SK-N-SH treated with all-trans-retinoic acid at 6 μM for 48 hours (cell line): ENCODE results near the gene CLCN4.

Experiments used
- ATAC-seq: fragments of 200-7000 bp; cut with Tn5 transposase; 3 replicates; pipeline ENCODE4 v1.9.1; 2020; ENCODE audit warnings: mild to moderate bottlenecking, moderate library complexity
- ARNTL ChIP-seq: fragments of 450-650 bp; formaldehyde crosslinking; IDR thresholded peaks from 2 replicates; pipeline ENCODE4 v1.5.0; 2020; ENCODE audit warnings: low read depth, mild to moderate bottlenecking, moderate library complexity, borderline replicate concordance
- BACH2 ChIP-seq: fragments of 250-450 bp; sonication (Bioruptor Pico); IDR thresholded peaks from 2 replicates; pipeline ENCODE4 v1.9.0; 2021; ENCODE audit warnings: mild to moderate bottlenecking, borderline replicate concordance
- CREB5 ChIP-seq: fragments of 250-450 bp; sonication (Bioruptor Pico); IDR thresholded peaks from 2 replicates; pipeline ENCODE4 v1.5.1; 2020; ENCODE audit warnings: low read depth, mild to moderate bottlenecking, moderate library complexity
- CSDC2 ChIP-seq: fragments of 250-450 bp; sonication (Bioruptor Pico); IDR thresholded peaks from 2 replicates; pipeline ENCODE4 v1.5.0; 2020; ENCODE audit warnings: mild to moderate bottlenecking, moderate library complexity
- CSRNP3 ChIP-seq: fragments of 250-450 bp; sonication (Bioruptor Pico); IDR thresholded peaks from 2 replicates; pipeline ENCODE4 v1.5.1; 2021; ENCODE audit warnings: mild to moderate bottlenecking, moderate library complexity
- ESRRG ChIP-seq: fragments of 250-450 bp; sonication (Bioruptor Pico); IDR thresholded peaks from 2 replicates; pipeline ENCODE4 v1.6.1; 2021; ENCODE audit warnings: mild to moderate bottlenecking
- GLIS3 ChIP-seq: fragments of 250-450 bp; sonication (Bioruptor Pico); IDR thresholded peaks from 2 replicates; pipeline ENCODE4 v1.5.0; 2020; ENCODE audit warnings: mild to moderate bottlenecking, moderate library complexity
- ISL1 ChIP-seq: fragments of 250-450 bp; sonication (Bioruptor Pico); IDR thresholded peaks from 2 replicates; pipeline ENCODE4 v2.1.2; 2022; ENCODE audit warnings: mild to moderate bottlenecking, moderate library complexity
- OSR1 ChIP-seq: fragments of 250-450 bp; sonication (Bioruptor Pico); IDR thresholded peaks from 2 replicates; pipeline ENCODE4 v1.8.0; 2022; ENCODE audit warnings: moderate library complexity, mild to moderate bottlenecking, inconsistent platforms
- PATZ1 ChIP-seq: fragments of 250-450 bp; sonication (Bioruptor Pico); IDR thresholded peaks from 2 replicates; pipeline ENCODE4 v1.8.0; 2020; ENCODE audit warnings: mild to moderate bottlenecking, moderate library complexity, borderline replicate concordance
- POU6F1 ChIP-seq: fragments of 250-450 bp; sonication (Bioruptor Pico); IDR thresholded peaks from 2 replicates; pipeline ENCODE4 v1.8.0; 2021; ENCODE audit warnings: low read depth, mild to moderate bottlenecking, moderate library complexity, borderline replicate concordance
- PPARA ChIP-seq: fragments of 250-450 bp; sonication (Bioruptor Pico); IDR thresholded peaks from 2 replicates; pipeline ENCODE4 v1.5.0; 2020; ENCODE audit warnings: mild to moderate bottlenecking, borderline replicate concordance
- RARB ChIP-seq: fragments of 250-450 bp; sonication (Bioruptor Pico); IDR thresholded peaks from 2 replicates; pipeline ENCODE4 v1.8.0; 2021; ENCODE audit warnings: mild to moderate bottlenecking, moderate library complexity
- SNAI2 ChIP-seq: fragments of 250-450 bp; sonication (Bioruptor Pico); IDR thresholded peaks from 2 replicates; pipeline ENCODE4 v1.5.0; 2020; ENCODE audit warnings: mild to moderate bottlenecking, moderate library complexity
- TCF4 ChIP-seq: fragments of 250-450 bp; sonication (Bioruptor Pico); IDR thresholded peaks from 2 replicates; pipeline ENCODE4 v1.8.0; 2021; ENCODE audit warnings: mild to moderate bottlenecking, moderate library complexity, borderline replicate concordance
- TOX ChIP-seq: fragments of 250-450 bp; sonication (Bioruptor Pico); IDR thresholded peaks from 2 replicates; pipeline ENCODE4 v1.8.0; 2021; ENCODE audit warnings: mild to moderate bottlenecking, moderate library complexity, borderline replicate concordance
- TSHZ2 ChIP-seq: fragments of 250-450 bp; sonication (Bioruptor Pico); IDR thresholded peaks from 2 replicates; pipeline ENCODE4 v1.5.0; 2020; ENCODE audit warnings: mild to moderate bottlenecking, moderate library complexity
- ZC3H10 ChIP-seq: fragments of 250-450 bp; sonication (Bioruptor Pico); IDR thresholded peaks from 2 replicates; pipeline ENCODE4 v1.5.1; 2021; ENCODE audit warnings: mild to moderate bottlenecking, moderate library complexity
- ZFP3 ChIP-seq: fragments of 250-450 bp; sonication (Bioruptor Pico); IDR thresholded peaks from 2 replicates; pipeline ENCODE4 v1.5.0; 2020; ENCODE audit warnings: mild to moderate bottlenecking, moderate library complexity
- ZNF565 ChIP-seq: fragments of 450-650 bp; formaldehyde crosslinking; conservative IDR thresholded peaks from 2 replicates; pipeline ENCODE4 v1.5.0; 2020; ENCODE audit warnings: low read depth, mild to moderate bottlenecking, moderate library complexity
- ZNF70 ChIP-seq: fragments of 450-650 bp; formaldehyde crosslinking; IDR thresholded peaks from 2 replicates; pipeline ENCODE4 v1.5.0; 2020; ENCODE audit warnings: mild to moderate bottlenecking, moderate library complexity
- ZNF8 ChIP-seq: fragments of 450-650 bp; formaldehyde crosslinking; IDR thresholded peaks from 2 replicates; pipeline ENCODE4 v1.5.0; 2020; ENCODE audit warnings: mild to moderate bottlenecking, moderate library complexity

CLCN4 gene

GRCh38 chrX:10195425-10195824, 38.6 kb downstream of the CLCN4 start (continued):
- no peak for TF ChIP-seq PPARA (CRISPR knock-in tag)

GRCh38 chrX:10195947-10196346, 39.2 kb downstream of the CLCN4 start:
- ATAC-seq = no peak
- TF ChIP-seq ZC3H10 = no peak
- TF ChIP-seq ZFP3 = no peak
- TF ChIP-seq OSR1 (CRISPR knock-in tag) = no peak
- no peak for TF ChIP-seq ESRRG (CRISPR knock-in tag)
- no peak for TF ChIP-seq ARNTL (CRISPR knock-in tag)
- TF ChIP-seq PPARA (CRISPR knock-in tag) = no peak
- TF ChIP-seq ZNF70 (CRISPR knock-in tag) = no peak
- no peak for TF ChIP-seq ISL1 (CRISPR knock-in tag)
- TF ChIP-seq CSDC2 (CRISPR knock-in tag) = no peak
- TF ChIP-seq CREB5 (CRISPR knock-in tag) = no peak
- TF ChIP-seq PATZ1 (CRISPR knock-in tag) = no peak
- no peak for TF ChIP-seq POU6F1 (CRISPR knock-in tag)
- TF ChIP-seq SNAI2 (CRISPR knock-in tag) = no peak
- no peak for TF ChIP-seq BACH2
- no peak for TF ChIP-seq TSHZ2
- TF ChIP-seq CSRNP3 (CRISPR knock-in tag) = no peak
- no peak for TF ChIP-seq ZNF565
- TF ChIP-seq GLIS3 (CRISPR knock-in tag) = no peak
- no peak for TF ChIP-seq ZNF8 (CRISPR knock-in tag)

- TF ChIP-seq RARB = no peak
- no peak for TF ChIP-seq BACH2
- no peak for TF ChIP-seq ZFP3
- TF ChIP-seq GLIS3 (CRISPR knock-in tag) = no peak
- TF ChIP-seq TOX (CRISPR knock-in tag) = no peak
- TF ChIP-seq CREB5 (CRISPR knock-in tag) = no peak
- TF ChIP-seq ZNF565 = no peak
- no peak for TF ChIP-seq ZNF70 (CRISPR knock-in tag)
- TF ChIP-seq TCF4 (CRISPR knock-in tag) = no peak
- TF ChIP-seq OSR1 (CRISPR knock-in tag) = no peak
- no peak for ATAC-seq
Measured at GRCh38 chrX:10197279-10198210, 40.8 kb downstream of the CLCN4 start.
